ENCODE results near the gene ME3.
"Not testable (repeated sequence)": the region's sequence is repeated elsewhere in the genome, so short reads cannot be mapped to it uniquely, and the experiment has no call there.

ME3 gene

GRCh38 chr11:86663761-86664160 lies 8.7 kb downstream of the ME3 start:
- DNase-seq (ENCODE audit: low spot score), result no peak

GRCh38 chr11:86663291-86663690 lies 9.1 kb downstream of the ME3 start:
- DNase-seq (ENCODE audit: low spot score), result no peak

DNA sequence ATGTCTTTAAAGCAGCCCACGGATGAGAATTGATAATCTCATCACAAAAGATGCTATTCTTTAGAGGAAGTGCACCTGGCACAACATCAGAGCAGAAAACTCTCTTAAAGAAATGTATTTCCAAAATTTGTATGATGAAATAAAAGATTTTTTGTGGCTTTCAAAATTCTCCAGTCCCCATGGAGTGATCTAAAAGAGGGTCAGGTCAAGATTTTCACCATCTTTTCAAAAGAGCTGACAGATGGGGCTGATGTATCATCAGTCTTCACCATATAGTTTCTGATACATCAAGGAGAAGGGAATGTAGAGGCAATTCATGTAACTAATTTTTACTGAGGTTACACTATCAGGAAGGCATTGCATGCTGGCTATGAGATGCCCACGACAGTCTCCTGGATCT lies 11.7 kb downstream of the ME3 start:
- DNase-seq (ENCODE audit: low spot score), result no peak

GRCh38 chr11:86660088-86660487 lies 12.3 kb downstream of the ME3 start:
- peak; percentile 77 for DNase-seq (ENCODE audit: low spot score)

DNA sequence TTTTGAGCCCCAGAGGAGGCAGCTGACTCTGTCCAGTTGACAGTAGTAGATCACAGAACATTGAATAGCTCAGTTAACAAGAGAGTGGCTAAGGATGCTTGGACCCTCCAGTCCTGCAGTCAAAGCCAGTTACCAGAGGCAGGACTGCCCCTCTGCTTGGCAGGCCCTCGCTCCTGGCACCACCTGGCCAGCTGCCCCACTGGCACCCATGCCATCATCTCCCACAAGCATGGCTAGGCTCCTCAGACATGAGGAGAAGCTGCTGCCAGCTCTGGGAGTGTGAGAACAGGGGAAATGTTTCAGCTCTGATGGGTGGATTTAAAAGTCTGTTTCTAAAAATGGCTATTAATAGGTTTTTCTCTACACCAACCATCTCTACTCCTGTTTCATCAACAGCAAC lies 13.9 kb downstream of the ME3 start:
- no peak for DNase-seq (ENCODE audit: low spot score)

- not testable (repeated sequence) for DNase-seq (ENCODE audit: low spot score)
Observed at GRCh38 chr11:86645212-86645611, 27.2 kb downstream of the ME3 start.

- DNase-seq (ENCODE audit: low spot score), result peak; percentile 51
Observed at GRCh38 chr11:86644291-86644690, 28.1 kb downstream of the ME3 start.

- no peak for DNase-seq (ENCODE audit: low spot score)
Observed at GRCh38 chr11:86641537-86642261, 30.7 kb downstream of the ME3 start.

DNA sequence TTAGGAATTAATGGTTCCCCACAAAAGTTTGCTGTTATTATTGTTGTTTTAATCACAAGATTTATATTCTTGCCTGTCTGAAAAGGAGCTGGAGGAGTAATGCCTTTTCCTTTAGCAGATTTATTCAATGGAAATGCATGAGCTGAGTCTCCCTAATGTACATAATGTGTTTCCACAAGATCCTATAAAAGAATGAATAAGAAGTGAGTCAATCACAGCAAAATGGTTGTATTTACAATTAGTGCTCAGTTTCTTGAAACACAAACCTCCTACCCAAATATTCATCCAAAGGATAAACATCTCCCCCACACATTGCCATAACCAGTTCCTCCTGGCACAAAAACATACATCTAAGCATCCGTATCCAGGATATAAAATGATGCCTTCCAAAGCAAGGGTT lies 33.3 kb downstream of the ME3 start:
- DNase-seq (ENCODE audit: low spot score), result no peak

- DNase-seq (ENCODE audit: low spot score), result no peak
Observed at GRCh38 chr11:86638673-86639072, 33.7 kb downstream of the ME3 start.

DNA sequence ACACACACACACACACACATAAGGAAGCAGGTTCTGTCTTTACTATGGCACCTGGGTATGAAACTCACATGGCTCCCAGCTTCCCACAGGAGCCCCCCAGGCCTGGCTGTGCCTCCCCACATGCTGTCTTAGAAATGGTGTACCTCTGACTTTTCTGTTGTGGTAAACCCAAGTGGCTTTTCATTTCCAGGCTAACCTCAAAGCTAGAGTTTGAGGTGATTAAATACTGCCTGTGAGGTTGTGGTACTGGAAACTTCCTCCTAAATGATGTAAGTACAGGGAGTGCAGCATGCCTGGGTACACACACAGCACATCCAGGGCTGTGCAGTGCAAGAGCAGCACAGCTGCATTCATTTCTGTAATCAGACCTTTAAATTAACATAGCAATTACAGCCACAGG lies 34.4 kb downstream of the ME3 start:
- DNase-seq (ENCODE audit: low spot score), result no peak

- peak; percentile 27 for DNase-seq (ENCODE audit: low spot score)
Observed at GRCh38 chr11:86636275-86636674, 36.1 kb downstream of the ME3 start.

DNA sequence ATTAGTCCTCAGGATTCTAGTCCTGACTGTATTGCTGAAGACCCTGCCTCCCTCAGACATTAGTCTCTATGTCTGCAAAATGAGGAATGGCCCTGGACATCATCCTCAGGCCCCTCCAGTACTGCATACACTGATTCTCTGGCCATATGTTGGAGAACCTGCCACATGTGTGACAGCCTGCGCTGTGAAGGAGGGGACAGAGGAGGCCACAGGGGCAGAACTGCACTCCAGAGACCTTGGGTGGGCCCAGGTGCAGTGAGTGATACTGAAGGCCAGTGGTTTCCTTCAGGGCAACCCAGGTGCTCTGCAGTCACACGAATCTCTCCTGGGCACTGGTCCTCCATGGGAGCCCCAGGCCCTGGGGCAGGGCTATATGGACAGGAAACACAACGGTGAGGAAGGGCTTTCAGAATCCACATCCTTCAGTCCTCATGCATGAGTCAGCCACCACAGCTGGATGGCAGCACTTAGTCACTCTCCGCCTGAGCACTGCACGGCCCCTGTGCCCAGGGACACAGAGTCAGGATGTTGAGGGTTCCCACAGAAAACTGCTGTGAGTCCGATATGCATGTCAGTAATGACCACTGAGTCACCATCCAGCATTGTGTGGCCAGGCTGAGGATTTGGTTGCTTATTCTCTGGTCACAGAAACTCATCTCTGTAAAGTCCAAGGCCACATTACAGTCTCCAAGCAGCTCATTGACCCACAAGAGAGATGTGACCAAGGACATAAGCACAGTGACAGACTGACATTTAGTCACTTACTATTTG lies 39.7 kb downstream of the ME3 start:
- peak; percentile 93 for DNase-seq (ENCODE audit: low spot score)

- no peak for DNase-seq (ENCODE audit: low spot score)
Observed at GRCh38 chr11:86630229-86630981, 42.0 kb downstream of the ME3 start.

DNA sequence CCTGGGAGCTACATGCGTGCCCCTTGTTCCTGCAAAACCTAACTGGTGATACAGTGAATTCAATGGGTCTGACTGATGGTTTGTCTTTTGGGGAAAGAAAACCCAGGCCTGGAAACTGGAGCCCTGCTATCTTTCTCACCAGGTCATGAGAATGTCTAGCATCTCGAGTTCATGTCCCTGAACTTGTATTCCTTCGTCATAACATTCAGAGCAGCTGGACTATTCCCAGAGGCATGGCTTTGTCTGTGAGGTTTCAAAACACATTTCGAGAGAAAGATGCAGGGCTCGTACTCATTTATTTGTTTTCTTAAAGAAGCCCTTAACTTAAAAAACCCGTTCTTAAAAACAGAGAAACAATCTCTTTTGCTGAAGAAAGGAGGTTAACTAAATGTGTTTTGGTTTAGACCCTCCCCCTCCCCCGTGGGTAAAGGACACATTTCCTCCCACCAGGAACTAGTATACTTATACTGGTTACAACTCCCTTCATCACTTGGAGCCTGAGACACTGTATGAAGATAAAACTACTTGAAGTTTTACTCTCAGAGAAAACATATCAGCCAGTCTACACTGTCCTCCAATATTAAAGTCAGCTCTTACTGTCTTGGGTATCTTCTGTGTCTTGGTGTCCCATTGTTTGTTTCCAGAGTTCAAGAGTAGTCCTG lies 43.2 kb downstream of the ME3 start:
- DNase-seq (ENCODE audit: low spot score), result peak; percentile 30

DNA sequence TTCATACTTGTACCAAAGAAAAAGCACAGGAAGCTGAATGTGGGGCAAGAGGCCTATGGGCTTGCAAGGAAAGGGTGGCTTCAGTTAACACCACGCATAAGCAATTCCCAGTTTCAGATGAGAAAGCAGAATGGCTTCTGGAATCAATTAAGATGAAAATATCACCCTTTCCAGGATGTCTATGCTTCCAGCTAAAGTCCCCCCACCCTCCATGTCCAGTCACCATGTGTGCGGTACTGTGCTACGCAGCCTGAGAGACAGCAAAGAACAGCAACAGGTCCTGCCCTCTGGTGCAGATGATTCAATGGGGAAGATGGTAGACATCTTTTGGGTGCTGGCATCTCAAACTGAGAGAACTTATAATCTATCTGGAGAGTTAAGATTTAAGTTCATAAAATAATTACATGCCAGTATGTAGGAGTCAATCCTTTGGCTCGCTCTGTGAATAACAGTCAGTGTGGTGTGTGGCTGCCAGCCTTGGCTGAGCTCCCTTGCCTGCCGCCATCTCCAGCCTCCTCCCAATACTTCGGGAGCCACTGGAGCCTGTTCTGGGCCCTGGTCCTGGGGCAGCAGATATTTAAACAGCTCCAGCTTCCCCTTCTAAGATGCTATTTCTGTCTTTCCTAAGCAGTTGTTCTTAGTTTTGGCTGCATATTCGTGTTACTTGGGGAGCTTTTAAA lies 44.5 kb downstream of the ME3 start:
- DNase-seq (ENCODE audit: low spot score), result peak; percentile 63

GRCh38 chr11:86625981-86626380 lies 46.4 kb downstream of the ME3 start:
- peak; percentile 41 for DNase-seq (ENCODE audit: low spot score)

GRCh38 chr11:86625544-86625943 lies 46.9 kb downstream of the ME3 start:
- no peak for DNase-seq (ENCODE audit: low spot score)

DNA sequence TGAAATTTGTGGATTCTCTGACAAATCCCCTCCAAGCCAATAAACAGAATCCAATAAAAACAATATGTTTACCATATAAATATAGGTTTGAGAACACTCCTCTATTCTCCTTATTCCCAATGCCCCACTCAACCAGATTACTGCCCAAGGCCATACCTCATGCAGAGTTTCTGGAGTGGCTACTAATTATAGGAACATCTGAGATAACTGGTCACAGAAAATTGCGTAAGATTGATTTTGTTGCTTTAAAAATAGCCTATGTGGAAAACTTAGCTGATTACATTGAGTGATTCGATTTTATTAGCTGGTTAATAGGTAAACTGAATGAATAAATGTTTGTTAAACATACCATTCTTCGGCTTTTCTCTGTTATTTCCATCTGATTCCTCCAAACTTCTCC lies 48.0 kb downstream of the ME3 start:
- DNase-seq (ENCODE audit: low spot score), result no peak

DNA sequence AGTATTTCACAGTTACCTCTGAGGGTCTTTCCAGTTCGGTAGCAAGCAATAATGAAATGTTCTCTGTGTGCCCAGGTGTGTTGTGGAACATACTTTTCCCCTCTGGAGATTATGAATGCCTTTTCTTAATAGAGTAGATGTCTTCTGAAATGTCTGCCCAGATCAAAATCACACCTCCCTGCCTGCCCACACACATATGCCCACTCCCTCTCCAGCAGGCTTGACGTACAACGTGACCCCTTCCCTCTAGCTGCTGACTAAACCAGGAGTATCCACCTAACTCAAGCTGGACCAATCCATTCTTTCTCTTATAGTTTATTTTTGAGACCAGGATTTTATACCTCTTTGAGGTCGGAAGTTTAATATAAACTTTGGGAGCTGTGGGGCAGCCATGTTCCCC lies 48.7 kb downstream of the ME3 start:
- DNase-seq (ENCODE audit: low spot score), result no peak

GRCh38 chr11:86623041-86623621 lies 49.3 kb downstream of the ME3 start:
- no peak for DNase-seq (ENCODE audit: low spot score)

Measured in AG20443 (cell line).